Stimulated activated CD4-positive, alpha-beta T cell treated with anti-CD3 and anti-CD28 coated beads, Interleukin-1b, Interleukin-23, amount 100 ng/mL, for 48 hours (primary cell): ENCODE results near the gene TSC22D4.
"Not testable (repeated sequence)": the region's sequence is repeated elsewhere in the genome, so short reads cannot be mapped to it uniquely, and the experiment has no call there.

Source experiments
- DNase-seq: peaks from one replicate; pipeline ENCODE4 v3.0.0-alpha.2; 2020

Gene TSC22D4

GRCh38 chr7:100441641-100442535 lies 37.1 kb downstream of the TSC22D4 start:
- no peak for DNase-seq

- not testable (repeated sequence) for DNase-seq
Measured at GRCh38 chr7:100439244-100439643, 39.8 kb downstream of the TSC22D4 start.

- not testable (repeated sequence) for DNase-seq
Measured at GRCh38 chr7:100438731-100439130, 40.3 kb downstream of the TSC22D4 start.

GRCh38 chr7:100438172-100438571 lies 40.8 kb downstream of the TSC22D4 start:
- DNase-seq = no peak

- DNase-seq = no peak
Measured at GRCh38 chr7:100437150-100438100, 41.6 kb downstream of the TSC22D4 start.

- peak; percentile 44 for DNase-seq
Measured at GRCh38 chr7:100435401-100436304, 43.4 kb downstream of the TSC22D4 start.

GRCh38 chr7:100434297-100435144 lies 44.5 kb downstream of the TSC22D4 start:
- DNase-seq = no peak

- DNase-seq = no peak
Measured at GRCh38 chr7:100433592-100434296, 45.3 kb downstream of the TSC22D4 start.

GRCh38 chr7:100433276-100433591 lies 45.8 kb downstream of the TSC22D4 start:
- DNase-seq = no peak

GRCh38 chr7:100432621-100433275 lies 46.3 kb downstream of the TSC22D4 start:
- DNase-seq = no peak

GRCh38 chr7:100432053-100432452 lies 47.0 kb downstream of the TSC22D4 start:
- DNase-seq = no peak

GRCh38 chr7:100431286-100431735 lies 47.7 kb downstream of the TSC22D4 start:
- no peak for DNase-seq

- DNase-seq = peak; percentile 57
Measured at GRCh38 chr7:100430493-100431285, 48.3 kb downstream of the TSC22D4 start.

GRCh38 chr7:100429637-100430492 lies 49.1 kb downstream of the TSC22D4 start, which contains the start of gene MEPCE:
Gene MEPCE, plus strand, starts transcription at chr7:100429831. Its CDS starts 188 bp downstream, at chr7:100430019.
- DNase-seq = peak; percentile 96

GRCh38 chr7:100428967-100429636 lies 49.9 kb downstream of the TSC22D4 start:
- DNase-seq = peak; percentile 100

GRCh38 chr7:100428199-100428966 lies 50.6 kb downstream of the TSC22D4 start, which contains the start of gene ZCWPW1:
Gene ZCWPW1, minus strand, starts transcription at chr7:100428703. Its CDS starts 8,054 bp downstream, at chr7:100420649.
- DNase-seq = peak; percentile 97

GRCh38 chr7:100427762-100428198 lies 51.2 kb downstream of the TSC22D4 start:
- DNase-seq = no peak
